ENCODE data around the gene KCNQ4.

KCNQ4 gene

GRCh38 chr1:40777224-40777970 is 6.2 kb upstream of the KCNQ4 start:
- no peak for DNase-seq

- no peak for DNase-seq
Measured at GRCh38 chr1:40780678-40781607, 2.6 kb upstream of the KCNQ4 start.

- DNase-seq: no peak
Measured at GRCh38 chr1:40781608-40781971, 2.0 kb upstream of the KCNQ4 start.

GRCh38 chr1:40782371-40782956 is 1.1 kb upstream of the KCNQ4 start:
- no peak for DNase-seq

GRCh38 chr1:40784141-40784770 is 669 bp downstream of the KCNQ4 start:
- DNase-seq: no peak

- no peak for DNase-seq
Measured at GRCh38 chr1:40784771-40785151, 1.2 kb downstream of the KCNQ4 start.

GRCh38 chr1:40785446-40785845 is 1.9 kb downstream of the KCNQ4 start:
- no peak for DNase-seq

- DNase-seq: no peak
Measured at GRCh38 chr1:40786171-40786994, 2.8 kb downstream of the KCNQ4 start.

GRCh38 chr1:40786995-40787705 is 3.6 kb downstream of the KCNQ4 start:
- DNase-seq: no peak

- no peak for DNase-seq
Measured at GRCh38 chr1:40787737-40788560, 4.4 kb downstream of the KCNQ4 start.

GRCh38 chr1:40788561-40789341 is 5.2 kb downstream of the KCNQ4 start:
- DNase-seq: no peak

- DNase-seq: no peak
Measured at GRCh38 chr1:40789342-40789598, 5.7 kb downstream of the KCNQ4 start.

GRCh38 chr1:40789661-40790430 is 6.3 kb downstream of the KCNQ4 start:
- no peak for DNase-seq

GRCh38 chr1:40792036-40792435 is 8.4 kb downstream of the KCNQ4 start:
- no peak for DNase-seq

GRCh38 chr1:40793617-40794016 is 10.0 kb downstream of the KCNQ4 start:
- no peak for DNase-seq

- DNase-seq: no peak
Measured at GRCh38 chr1:40794048-40794447, 10.5 kb downstream of the KCNQ4 start.

GRCh38 chr1:40794974-40795715 is 11.6 kb downstream of the KCNQ4 start:
- DNase-seq: no peak

GRCh38 chr1:40795811-40796586 is 12.4 kb downstream of the KCNQ4 start:
- no peak for DNase-seq

Data from CD4-positive, alpha-beta T cell treated with Interleukin-12 subunit alpha and Interleukin-12 subunit beta, for 1 hour (primary cell).